Stimulated activated CD8-positive, alpha-beta memory T cell treated with anti-CD3 and anti-CD28 coated beads, Interleukin-4, amount 100 ng/mL, for 24 hours (primary cell): Measurements from ENCODE around the gene STX1B.
"Not testable (repeated sequence)": the region's sequence is repeated elsewhere in the genome, so short reads cannot be mapped to it uniquely, and the experiment has no call there.

Experiments
- DNase-seq: peaks from one replicate; pipeline ENCODE4 v3.0.0-alpha.2; 2020; ENCODE audit warnings: low read depth

The STX1B gene

GRCh38 chr16:31010585-31011325, at the start of gene STX1B:
STX1B (minus strand) TSS chr16:31010638; CDS start chr16:31010396, 242 bp downstream.
- DNase-seq: peak; percentile 14

GRCh38 chr16:31055613-31056012, 45.2 kb upstream of the STX1B start:
- DNase-seq: no peak

GRCh38 chr16:31052114-31052513, 41.7 kb upstream of the STX1B start:
- DNase-seq: no peak

GRCh38 chr16:31050280-31051030, 40.0 kb upstream of the STX1B start:
- DNase-seq: no peak

- DNase-seq: no peak
These were observed 33.6 kb upstream of the STX1B start for GRCh38 chr16:31043898-31044481.

- no peak for DNase-seq
These were observed 32.9 kb upstream of the STX1B start for GRCh38 chr16:31043352-31043751.

- no peak for DNase-seq
These were observed 32.4 kb upstream of the STX1B start for GRCh38 chr16:31042866-31043265.

GRCh38 chr16:31038993-31039392, 28.6 kb upstream of the STX1B start:
- DNase-seq: no peak

GRCh38 chr16:31036691-31037090, 26.3 kb upstream of the STX1B start:
- DNase-seq: no peak

- DNase-seq: peak; percentile 85
These were observed 23.5 kb upstream of the STX1B start for GRCh38 chr16:31033709-31034492.

GRCh38 chr16:31032736-31033708, 22.6 kb upstream of the STX1B start, which contains the start of gene STX4:
STX4 (plus strand) TSS chr16:31033558; CDS start chr16:31033806, 248 bp downstream.
- DNase-seq: peak; percentile 96

- no peak for DNase-seq
These were observed 20.8 kb upstream of the STX1B start for GRCh38 chr16:31031276-31031675.

- DNase-seq: no peak
These were observed 18.8 kb upstream of the STX1B start for GRCh38 chr16:31029272-31029671.

GRCh38 chr16:31025339-31025738, 14.9 kb upstream of the STX1B start:
- DNase-seq: no peak

GRCh38 chr16:31023627-31024226, 13.3 kb upstream of the STX1B start:
- no peak for DNase-seq

GRCh38 chr16:31023252-31023602, 12.8 kb upstream of the STX1B start:
- no peak for DNase-seq

- no peak for DNase-seq
These were observed 12.3 kb upstream of the STX1B start for GRCh38 chr16:31022544-31023251.

GRCh38 chr16:31020536-31020935, 10.1 kb upstream of the STX1B start:
- no peak for DNase-seq

- DNase-seq: not testable (repeated sequence)
These were observed 7.3 kb upstream of the STX1B start for GRCh38 chr16:31017756-31018155.

GRCh38 chr16:31016018-31016417, 5.6 kb upstream of the STX1B start:
- DNase-seq: no peak
